HCT116 (cell line): ENCODE results near the gene GBF1. TPM values are rescaled to one million over a fixed set of nuclear protein-coding genes. Genes with fewer than 3 reads are reported as not detected.

Source experiments
- ATAC-seq: fragments of 200-7000 bp; cut with Tn5 transposase; 2 replicates; pipeline ENCODE4 v1.9.1; 2020; ENCODE audit warnings: mild to moderate bottlenecking, moderate library complexity
- BruUV-seq: library from RNA; stranded (reverse); fragments of 400-500 nt; replicated peaks from 2 replicates; lab custom pipeline; 2021; lab: Mats Ljungman, UMichigan
- CTCF ChIA-PET: fragments of 300-600 bp; sonication (Branson Sonifier 250); formaldehyde crosslinking; loops from one replicate; lab custom pipeline; 2021; ENCODE audit warnings: antibody characterized with exemption; lab: Charles Lee
- POLR2A ChIA-PET: fragments of 300-600, 350-600 bp; sonication (Branson Sonifier 250); formaldehyde crosslinking; loops from one replicate; lab custom pipeline; 2021; ENCODE audit warnings: antibody characterized with exemption; lab: Charles Lee
- RAD21 ChIA-PET, 2 experiments: fragments of 300-600 bp; sonication (Branson Sonifier 250); formaldehyde crosslinking; loops; one replicate each; lab custom pipeline; 2023; ENCODE audit warnings: low total read pairs in 2 of 2; ENCODE audit not compliant: uncharacterized antibody in 2 of 2, unreplicated experiment in 2 of 2, low non-redundant PET in 1 of 2; lab: Charles Lee
- DNase-seq: peaks from one replicate; pipeline ENCODE4 v3.0.0-alpha.2; 2010; ENCODE audit warnings: low read depth, low spot score
- H2AFZ ChIP-seq: fragments of 200-600 bp; shearing (Covaris generic), sonication (generic); 2 replicates; pipeline ENCODE4 v1.6.1; 2017; ENCODE audit warnings: low read depth, mixed run types, mixed read lengths, antibody characterized with exemption, low read length; ENCODE audit not compliant: poor library complexity, severe bottlenecking
- H3K27ac ChIP-seq: 2 replicates; pipeline ENCODE4 v1.5.1; 2012; ENCODE audit warnings: low read depth, low read length
- H3K27me3 ChIP-seq: fragments of 200-600 bp; sonication (generic); 2 replicates; pipeline ENCODE4 v1.6.1; 2016; ENCODE audit warnings: mixed run types, low read length, mixed read lengths; ENCODE audit not compliant: insufficient read depth
- H3K36me3 ChIP-seq, 2 experiments: fragments of 200-500 bp in 1 of 2; fragments of 200-600 bp in 1 of 2; sonication (Bioruptor generic) in 1 of 2; sonication (generic) in 1 of 2; 2 replicates each; pipeline versions ENCODE4 v1.5.1 to v1.6.1; 2014 to 2016; ENCODE audit warnings: low read length in 2 of 2, inconsistent platforms in 1 of 2, mixed read lengths in 1 of 2, mixed run types in 1 of 2; ENCODE audit not compliant: insufficient read depth in 2 of 2, control insufficient read depth in 1 of 2
- H3K4me1 ChIP-seq, 2 experiments: fragments of 200-600 bp in 1 of 2; sonication (generic) in 1 of 2; 2 replicates each; pipeline versions ENCODE4 v1.5.1 to v1.6.1; 2012 to 2017; ENCODE audit warnings: low read length in 2 of 2, inconsistent platforms in 1 of 2, mild to moderate bottlenecking in 1 of 2, mixed read lengths in 1 of 2, mixed run types in 1 of 2, moderate library complexity in 1 of 2; ENCODE audit not compliant: insufficient read depth in 2 of 2, control insufficient read depth in 1 of 2
- H3K4me2 ChIP-seq: fragments of 200-600 bp; sonication (generic); 2 replicates; pipeline ENCODE4 v1.6.1; 2017; ENCODE audit warnings: mixed run types, low read length, mixed read lengths
- H3K4me3 ChIP-seq, 2 experiments: fragments of 200-600 bp in 1 of 2; sonication (generic) in 1 of 2; replicated peaks in 1 of 2; 2 replicates each; pipeline ENCODE4 v1.5.1; 2011 to 2016; ENCODE audit warnings: low read length in 2 of 2, control low read depth in 1 of 2, low read depth in 1 of 2, mild to moderate bottlenecking in 1 of 2, mixed read lengths in 1 of 2, mixed run types in 1 of 2
- H3K79me2 ChIP-seq: fragments of 200-600 bp; sonication (generic); 2 replicates; pipeline ENCODE4 v1.6.1; 2017; ENCODE audit warnings: mild to moderate bottlenecking, mixed run types, low read length, moderate library complexity, mixed read lengths; ENCODE audit not compliant: insufficient read depth
- H3K9ac ChIP-seq: fragments of 200-600 bp; sonication (generic); 2 replicates; pipeline ENCODE4 v1.6.1; 2016; ENCODE audit warnings: low read length, mixed read lengths
- H3K9me2 ChIP-seq: fragments of 200-600 bp; sonication (generic), shearing (Covaris generic); 2 replicates; pipeline ENCODE4 v1.6.1; 2017; ENCODE audit warnings: mixed run types, mild to moderate bottlenecking, moderate library complexity; ENCODE audit not compliant: insufficient read depth
- H3K9me3 ChIP-seq, 2 experiments: fragments of 200-500 bp in 1 of 2; fragments of 200-600 bp in 1 of 2; sonication (Bioruptor generic) in 1 of 2; sonication (generic) in 1 of 2; 2 replicates each; pipeline ENCODE4 v1.6.1; 2014 to 2017; ENCODE audit warnings: low read length in 2 of 2, mixed read lengths in 2 of 2, inconsistent platforms in 1 of 2, low read depth in 1 of 2, mild to moderate bottlenecking in 1 of 2, mixed run types in 1 of 2, moderate library complexity in 1 of 2; ENCODE audit not compliant: control insufficient read depth in 1 of 2, insufficient read depth in 1 of 2
- H4K20me1 ChIP-seq: fragments of 200-600 bp; sonication (generic), shearing (Covaris generic); 2 replicates; pipeline ENCODE4 v1.6.1; 2017; ENCODE audit warnings: mixed run types, mild to moderate bottlenecking, moderate library complexity; ENCODE audit not compliant: insufficient read depth
- EZH2 ChIP-seq: fragments of 200-600 bp; sonication (generic); IDR thresholded peaks from 2 replicates; pipeline ENCODE4 v1.6.1; 2017; ENCODE audit warnings: antibody characterized with exemption, mixed run types
- FOSL1 ChIP-seq: IDR thresholded peaks from 2 replicates; pipeline ENCODE4 v1.6.1; 2012; ENCODE audit warnings: low read depth
- POLR2AphosphoS5 ChIP-seq: IDR thresholded peaks from 2 replicates; pipeline ENCODE4 v1.6.1; 2011; ENCODE audit warnings: mild to moderate bottlenecking, low read depth, low read length, moderate library complexity
- intact Hi-C: fragments of 100-400 bp; cut with micrococcal nuclease; formaldehyde crosslinking; loops from 2 replicates; pipeline ENCODE4 v1.10.0; 2022
- total RNA-seq: library from RNA; stranded (reverse); gene quantifications from one replicate; pipeline ENCODE4 v1.2.1, GENCODE V29; 2021; ENCODE audit not compliant: unreplicated experiment
- TF ChIP-seq, protein P1 (sequence below): IDR thresholded peaks from 2 replicates; pipeline ENCODE4 v1.6.1; 2012; ENCODE audit warnings: low read depth
- TF ChIP-seq, protein P2 (sequence below): IDR thresholded peaks from 2 replicates; pipeline ENCODE4 v1.6.1; 2012

Gene GBF1
- total RNA-seq, 1 experiment from 2014 or later, result 58.9 TPM

DNA sequence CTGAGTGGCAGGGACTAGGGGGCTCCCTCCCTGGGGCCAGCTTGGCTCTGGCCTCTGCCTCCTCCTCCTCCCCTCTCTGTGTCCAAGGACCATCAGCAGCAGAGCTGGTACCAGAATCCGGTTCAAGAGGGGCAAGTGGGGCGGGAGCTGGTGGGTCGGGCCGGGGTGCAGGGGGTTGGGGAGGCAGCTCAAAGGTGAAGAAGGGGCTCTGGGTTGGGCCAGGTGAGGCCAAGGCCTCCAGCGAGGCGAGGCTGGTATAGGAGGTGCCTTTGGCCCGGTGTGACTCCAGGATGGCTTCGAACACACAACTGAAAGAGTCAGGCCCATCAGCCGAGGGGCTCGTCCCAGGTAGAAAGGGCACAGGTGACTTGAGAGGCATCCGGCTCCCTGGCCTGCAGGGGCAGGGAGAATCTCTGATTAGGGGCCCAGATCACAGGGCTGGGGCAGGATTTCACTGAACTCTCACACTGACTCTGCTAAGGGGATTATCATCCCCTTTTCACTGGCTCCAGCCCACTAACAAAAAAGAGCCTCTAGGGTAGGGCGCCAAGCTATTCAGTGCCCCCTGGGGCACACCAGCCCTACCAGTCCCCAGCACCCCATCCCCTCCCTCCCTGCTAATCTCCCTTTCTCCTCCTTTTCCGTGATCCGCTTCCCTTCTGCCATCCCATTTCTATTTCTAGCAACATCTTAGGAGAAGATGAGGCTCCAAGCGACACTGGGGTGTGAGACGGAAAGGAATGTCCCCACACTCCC, 168.7 kb downstream of the GBF1 start:
- H3K79me2 ChIP-seq, result no peaks in the 10 kb centered on the region
- intact Hi-C loops, result no loop called here
- no peak for ATAC-seq
- no peaks in the 10 kb centered on the region for H3K9me2 ChIP-seq
- TF ChIP-seq EZH2 (no peak), POLR2AphosphoS5 (no peak), FOSL1 (no peak)
- TF ChIP-seq, all 23 proteins: peak for 0
- Histone ChIP-seq H3K9ac (no peak overlapping the region), H4K20me1 (no peaks in the 10 kb centered on the region), H2AFZ (no peak overlapping the region), H3K4me2 (no peak overlapping the region), H3K9me3 (no peaks in the 10 kb centered on the region), H3K4me1 (peaks cover 8 to 13% of the 10 kb centered on the region in 2 experiments), H3K27ac (no peak overlapping the region), H3K4me3 (no peak overlapping the region), H3K36me3 (no peaks in the 10 kb centered on the region), H3K27me3 (peaks cover 3% of the 10 kb centered on the region; the same call in 1 of the 2 replicates)
- CTCF ChIA-PET, result interaction anchor here (0.7 to 1.0 kb wide), 2 partner anchors 10 to 15 kb away, joined by 3 read pairs; no protein-coding TSS in a partner anchor
- DNase-seq, result no peak
- BruUV-seq, result no TSS peak
- POLR2A ChIA-PET, result interaction anchor here (0.6 to 1.4 kb wide), 2 partner anchors 8 to 1200 kb away, joined by 3 read pairs; no protein-coding TSS in a partner anchor
- RAD21 ChIA-PET, result no interaction called here

DNA sequence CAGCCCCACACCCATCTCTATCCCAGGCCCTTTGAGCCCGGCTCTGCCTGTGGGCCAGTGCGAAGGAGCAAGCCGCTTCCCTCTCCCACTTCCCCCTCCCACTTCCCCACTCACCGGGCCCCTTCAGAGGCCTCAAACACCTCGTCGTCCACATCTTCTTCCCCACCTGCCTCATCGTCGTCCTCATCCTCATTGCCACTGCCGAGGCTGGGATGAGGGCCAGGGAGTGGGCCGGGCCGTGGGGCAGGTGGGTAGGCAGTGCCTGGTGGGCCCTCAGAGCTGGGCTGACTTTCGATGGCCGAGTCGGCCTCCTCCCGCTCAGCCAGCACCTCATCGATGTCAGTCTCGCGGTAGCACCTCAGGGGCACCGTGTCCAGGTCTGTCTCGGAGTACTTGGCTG, 169.4 kb downstream of the GBF1 start:
- BruUV-seq, result no TSS peak
- DNase-seq, result no peak
- ChIA-PET RAD21 (no interaction called here), POLR2A (no interaction called here), CTCF (interaction anchor here (1.0 to 1.2 kb wide), 2 partner anchors 16 to 184 kb away, joined by 3 to 4 read pairs; no protein-coding TSS in a partner anchor)
- no peak overlapping the region for H2AFZ ChIP-seq
- TF ChIP-seq, protein P1, sequence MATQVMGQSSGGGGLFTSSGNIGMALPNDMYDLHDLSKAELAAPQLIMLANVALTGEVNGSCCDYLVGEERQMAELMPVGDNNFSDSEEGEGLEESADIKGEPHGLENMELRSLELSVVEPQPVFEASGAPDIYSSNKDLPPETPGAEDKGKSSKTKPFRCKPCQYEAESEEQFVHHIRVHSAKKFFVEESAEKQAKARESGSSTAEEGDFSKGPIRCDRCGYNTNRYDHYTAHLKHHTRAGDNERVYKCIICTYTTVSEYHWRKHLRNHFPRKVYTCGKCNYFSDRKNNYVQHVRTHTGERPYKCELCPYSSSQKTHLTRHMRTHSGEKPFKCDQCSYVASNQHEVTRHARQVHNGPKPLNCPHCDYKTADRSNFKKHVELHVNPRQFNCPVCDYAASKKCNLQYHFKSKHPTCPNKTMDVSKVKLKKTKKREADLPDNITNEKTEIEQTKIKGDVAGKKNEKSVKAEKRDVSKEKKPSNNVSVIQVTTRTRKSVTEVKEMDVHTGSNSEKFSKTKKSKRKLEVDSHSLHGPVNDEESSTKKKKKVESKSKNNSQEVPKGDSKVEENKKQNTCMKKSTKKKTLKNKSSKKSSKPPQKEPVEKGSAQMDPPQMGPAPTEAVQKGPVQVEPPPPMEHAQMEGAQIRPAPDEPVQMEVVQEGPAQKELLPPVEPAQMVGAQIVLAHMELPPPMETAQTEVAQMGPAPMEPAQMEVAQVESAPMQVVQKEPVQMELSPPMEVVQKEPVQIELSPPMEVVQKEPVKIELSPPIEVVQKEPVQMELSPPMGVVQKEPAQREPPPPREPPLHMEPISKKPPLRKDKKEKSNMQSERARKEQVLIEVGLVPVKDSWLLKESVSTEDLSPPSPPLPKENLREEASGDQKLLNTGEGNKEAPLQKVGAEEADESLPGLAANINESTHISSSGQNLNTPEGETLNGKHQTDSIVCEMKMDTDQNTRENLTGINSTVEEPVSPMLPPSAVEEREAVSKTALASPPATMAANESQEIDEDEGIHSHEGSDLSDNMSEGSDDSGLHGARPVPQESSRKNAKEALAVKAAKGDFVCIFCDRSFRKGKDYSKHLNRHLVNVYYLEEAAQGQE, result no peak
- TF ChIP-seq, protein P2, sequence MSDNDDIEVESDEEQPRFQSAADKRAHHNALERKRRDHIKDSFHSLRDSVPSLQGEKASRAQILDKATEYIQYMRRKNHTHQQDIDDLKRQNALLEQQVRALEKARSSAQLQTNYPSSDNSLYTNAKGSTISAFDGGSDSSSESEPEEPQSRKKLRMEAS, result no peak
- no peak overlapping the region for H3K4me3 ChIP-seq
- H3K27me3 ChIP-seq, result peaks cover 3% of the 10 kb centered on the region; the same call in 1 of the 2 replicates
- intact Hi-C loops, result no loop called here
- H3K9me2 ChIP-seq, result no peaks in the 10 kb centered on the region
- no peak overlapping the region for H3K4me2 ChIP-seq
- no peaks in the 10 kb centered on the region for H4K20me1 ChIP-seq
- no peaks in the 10 kb centered on the region for H3K79me2 ChIP-seq
- ATAC-seq, result no peak
- no peaks in the 10 kb centered on the region for H3K36me3 ChIP-seq
- H3K9ac ChIP-seq, result no peak overlapping the region
- H3K27ac ChIP-seq, result no peak overlapping the region
- H3K9me3 ChIP-seq, result no peaks in the 10 kb centered on the region
- peaks cover 5 to 14% of the 10 kb centered on the region in 2 experiments for H3K4me1 ChIP-seq
